ENCODE measurements around the gene GALNT13.
"Not testable (repeated sequence)": the region's sequence is repeated elsewhere in the genome, so short reads cannot be mapped to it uniquely, and the experiment has no call there.

The GALNT13 gene

DNA sequence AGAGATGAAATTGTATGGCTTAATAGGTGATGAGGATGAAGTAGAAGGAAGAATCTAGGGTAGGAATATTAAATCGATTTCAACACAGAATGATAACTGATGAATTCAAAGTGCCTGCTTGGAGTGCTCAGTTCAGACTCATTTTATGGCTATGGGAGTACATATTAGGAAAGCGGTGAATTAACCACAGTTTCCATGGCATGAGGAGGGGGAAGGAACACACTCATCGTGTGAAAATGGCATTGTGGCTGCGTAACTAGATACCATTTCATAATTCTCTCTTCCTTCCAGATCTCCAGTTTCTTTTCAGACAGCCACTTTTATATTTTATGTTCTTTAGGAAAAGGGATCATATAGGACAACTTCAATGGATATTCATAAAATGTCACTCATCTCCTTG is 594.5 kb downstream of the GALNT13 start:
- DNase-seq = no peak
- TF ChIP-seq GATA1 (IDR thresholded peaks at IDR 0.05; ENCODE audit: low read depth, low read length) (no peak), POLR2A (IDR thresholded peaks at IDR 0.05; ENCODE audit: low read length) (no peak)

DNA sequence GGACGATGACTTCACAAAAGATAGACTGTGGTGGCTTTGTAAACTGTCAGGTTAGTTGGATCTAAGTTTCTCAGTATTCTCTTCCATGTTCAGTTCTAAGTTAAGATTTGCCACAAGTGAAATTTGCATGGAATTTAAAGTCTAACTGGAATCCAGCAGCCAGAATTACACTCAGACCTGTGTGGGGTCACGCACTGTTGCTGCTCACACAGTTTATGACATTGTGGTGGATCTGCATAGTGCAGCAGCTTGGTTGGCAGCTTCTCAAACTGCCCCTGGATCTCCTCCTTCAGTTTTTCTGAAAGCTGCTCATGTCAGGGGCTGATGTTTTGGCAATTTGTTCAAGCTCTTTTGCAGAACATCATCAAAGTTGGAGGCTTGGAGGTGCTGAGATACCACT is 598.7 kb downstream of the GALNT13 start:
- no peak for DNase-seq
- TF ChIP-seq GATA1 (IDR thresholded peaks at IDR 0.05; ENCODE audit: low read depth, low read length) (no peak), POLR2A (IDR thresholded peaks at IDR 0.05; ENCODE audit: low read length) (no peak)

DNA sequence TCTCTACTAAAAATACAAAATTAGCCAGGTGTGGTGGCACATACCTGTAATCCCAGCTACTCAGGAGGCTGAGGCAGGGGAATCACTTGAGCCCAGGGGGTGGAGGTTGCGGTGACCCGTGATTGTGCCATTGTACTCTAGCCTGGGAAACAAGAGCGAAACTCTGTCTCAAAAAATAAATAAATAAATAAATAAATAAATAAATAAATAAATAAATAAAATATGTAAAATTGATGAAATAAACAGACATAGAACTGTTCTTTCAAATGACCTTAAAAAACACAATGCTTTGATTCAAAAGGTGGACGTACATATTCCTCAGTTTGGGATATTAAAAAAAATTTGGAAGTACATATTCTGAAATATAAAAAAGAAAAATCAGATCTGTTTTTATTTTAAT is 599.8 kb downstream of the GALNT13 start:
- not testable (repeated sequence) for DNase-seq

DNA sequence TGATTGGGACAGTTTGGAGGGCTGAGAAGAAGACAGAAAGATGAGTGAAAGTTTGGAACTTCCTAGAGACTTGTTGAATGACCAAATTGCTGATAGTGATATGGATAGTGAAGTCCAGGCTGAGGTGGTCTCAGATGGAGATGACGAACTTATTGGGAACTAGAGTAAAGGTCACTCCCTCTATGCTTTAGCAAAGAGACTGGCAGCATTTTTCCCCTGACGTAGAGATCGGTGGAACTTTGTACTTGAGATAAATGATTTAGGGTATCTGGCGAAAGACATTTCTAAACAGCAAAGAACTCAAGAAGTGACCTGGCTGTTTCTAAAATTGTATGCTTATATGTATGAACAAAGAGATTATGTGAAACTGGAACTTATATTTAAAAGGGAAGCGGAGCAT is 605.6 kb downstream of the GALNT13 start:
- TF ChIP-seq GATA1 (IDR thresholded peaks at IDR 0.05; ENCODE audit: low read depth, low read length) = no peak
- no peak for TF ChIP-seq POLR2A (IDR thresholded peaks at IDR 0.05; ENCODE audit: low read length)
- DNase-seq = no peak

DNA sequence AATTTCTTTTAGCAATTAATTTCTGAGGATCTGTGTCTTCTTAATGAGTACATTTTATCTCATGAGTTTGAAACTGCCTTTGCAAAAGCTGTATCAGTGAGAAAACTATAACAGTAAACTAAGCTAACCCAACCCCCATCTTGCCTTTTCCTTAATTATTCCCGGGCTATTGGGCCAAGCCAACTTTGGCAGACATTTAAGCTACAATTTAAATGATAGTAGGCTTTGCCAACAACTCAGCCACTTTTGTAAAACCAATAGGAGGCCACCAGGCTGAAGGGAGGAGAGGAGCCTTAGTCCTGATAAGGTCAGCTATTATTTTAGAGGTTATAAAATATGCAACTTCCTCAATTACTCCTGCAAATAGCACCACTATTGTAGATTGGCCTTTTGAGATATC is 608.8 kb downstream of the GALNT13 start:
- TF ChIP-seq GATA1 (IDR thresholded peaks at IDR 0.05; ENCODE audit: low read depth, low read length) (no peak), POLR2A (IDR thresholded peaks at IDR 0.05; ENCODE audit: low read length) (no peak)
- DNase-seq = no peak

DNA sequence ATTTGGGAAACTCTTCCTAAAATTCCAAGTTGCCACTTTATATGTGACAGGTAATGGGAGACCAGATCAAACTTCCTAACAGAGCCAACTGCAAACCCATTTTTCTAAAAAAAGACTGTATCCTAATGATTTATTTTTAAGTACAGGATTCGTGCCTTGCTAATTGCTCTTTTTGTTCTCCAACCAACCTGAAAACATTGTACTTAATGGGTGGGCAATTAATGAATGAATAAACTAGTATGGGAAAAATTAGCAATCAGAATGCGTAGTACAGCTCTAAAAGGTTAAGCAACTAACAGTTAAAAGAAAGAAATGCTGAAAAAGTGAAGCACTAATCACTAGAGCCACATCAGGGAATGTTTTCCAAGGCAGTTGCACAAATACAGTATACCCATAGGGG is 609.6 kb downstream of the GALNT13 start:
- no peak for TF ChIP-seq POLR2A (IDR thresholded peaks at IDR 0.05; ENCODE audit: low read length)
- TF ChIP-seq GATA1 (IDR thresholded peaks at IDR 0.05; ENCODE audit: low read depth, low read length) = no peak
- no peak for DNase-seq

DNA sequence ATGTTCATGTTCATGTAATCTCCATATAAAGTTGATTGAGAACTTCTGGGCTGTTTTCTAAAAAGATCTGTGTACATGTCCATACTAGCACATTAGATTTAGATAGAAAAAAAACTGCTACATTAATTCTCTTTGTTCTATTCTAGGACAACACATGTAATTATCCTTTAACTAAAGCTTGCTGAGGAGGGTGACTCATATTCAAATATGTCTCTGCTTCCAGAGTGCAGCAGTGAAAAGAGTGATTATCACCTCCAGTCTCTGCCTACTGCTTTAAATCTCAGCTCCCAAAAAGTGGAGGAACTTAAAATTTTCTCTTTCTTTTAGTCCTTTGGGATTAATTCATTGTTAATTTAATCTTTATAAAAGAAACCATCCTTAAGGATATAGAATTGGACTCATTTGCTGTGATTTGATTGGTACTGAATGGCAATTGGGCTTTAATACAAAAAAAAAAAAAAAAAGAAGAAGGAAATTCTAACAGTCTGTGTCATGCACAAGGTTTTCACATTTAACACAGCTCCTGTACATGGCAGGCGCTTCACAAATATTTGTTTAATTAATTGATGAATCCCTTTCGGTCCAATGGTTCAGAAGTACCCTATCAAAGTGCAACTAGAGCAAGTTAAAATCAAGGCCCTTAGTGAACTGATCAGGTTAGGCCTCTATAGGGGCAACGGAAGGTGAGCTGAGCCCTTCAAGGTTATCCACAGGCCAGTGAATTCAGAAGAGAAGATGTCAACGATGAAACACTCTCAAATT is 612.8 kb downstream of the GALNT13 start:
- no peak for DNase-seq
- TF ChIP-seq GATA1 (IDR thresholded peaks at IDR 0.05; ENCODE audit: low read depth, low read length) = no peak
- TF ChIP-seq POLR2A (IDR thresholded peaks at IDR 0.05; ENCODE audit: low read length) = no peak

DNA sequence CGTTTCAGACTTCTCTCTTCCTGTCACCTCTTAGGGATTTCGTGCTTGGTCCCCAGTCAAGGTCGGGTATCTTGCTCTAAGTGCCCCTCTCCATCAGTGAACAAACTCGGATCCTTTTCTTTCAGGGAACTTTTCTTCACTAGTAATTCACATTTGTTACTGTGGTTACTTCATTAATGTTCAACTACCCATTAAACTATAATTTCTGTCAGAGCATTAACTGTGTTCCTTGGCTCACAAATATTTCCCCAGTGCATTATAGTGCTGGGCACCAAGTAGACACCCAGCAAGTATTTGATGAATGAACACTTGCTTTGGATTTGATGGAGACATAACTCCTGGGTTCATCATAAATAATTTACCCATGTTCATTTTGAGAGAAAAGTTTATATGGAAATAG is 617.1 kb downstream of the GALNT13 start:
- TF ChIP-seq GATA1 (IDR thresholded peaks at IDR 0.05; ENCODE audit: low read depth, low read length) (no peak), POLR2A (IDR thresholded peaks at IDR 0.05; ENCODE audit: low read length) (no peak)
- no peak for DNase-seq

DNA sequence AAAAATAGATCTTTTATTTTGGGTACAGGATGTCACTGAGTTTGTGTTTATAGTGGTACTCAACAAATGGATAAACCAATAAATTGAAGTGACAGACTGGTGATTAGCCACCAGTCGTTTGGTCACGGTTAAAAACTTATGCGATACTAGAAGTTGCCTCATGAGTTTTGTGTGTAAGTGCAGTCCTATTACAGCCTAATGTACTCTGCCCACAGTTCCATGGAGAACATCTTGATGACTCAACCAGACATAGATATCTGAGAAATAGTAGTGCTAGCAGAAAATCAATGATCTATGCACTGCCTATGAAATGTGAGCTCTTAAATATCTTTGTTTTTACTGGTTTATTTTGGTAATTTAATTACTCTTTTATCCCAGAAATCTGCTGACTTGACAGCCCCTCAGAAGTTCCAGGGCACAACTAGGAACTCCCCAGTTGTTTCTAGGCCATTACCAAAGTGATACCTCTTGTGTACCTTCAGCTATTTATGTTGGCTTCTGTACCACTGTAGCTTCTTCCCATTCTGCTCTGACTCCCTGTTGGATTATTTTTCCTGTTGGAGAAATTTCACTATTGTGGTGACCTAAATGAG is 617.6 kb downstream of the GALNT13 start:
- TF ChIP-seq POLR2A (IDR thresholded peaks at IDR 0.05; ENCODE audit: low read length) (no peak), GATA1 (IDR thresholded peaks at IDR 0.05; ENCODE audit: low read depth, low read length) (no peak)
- DNase-seq = no peak

DNA sequence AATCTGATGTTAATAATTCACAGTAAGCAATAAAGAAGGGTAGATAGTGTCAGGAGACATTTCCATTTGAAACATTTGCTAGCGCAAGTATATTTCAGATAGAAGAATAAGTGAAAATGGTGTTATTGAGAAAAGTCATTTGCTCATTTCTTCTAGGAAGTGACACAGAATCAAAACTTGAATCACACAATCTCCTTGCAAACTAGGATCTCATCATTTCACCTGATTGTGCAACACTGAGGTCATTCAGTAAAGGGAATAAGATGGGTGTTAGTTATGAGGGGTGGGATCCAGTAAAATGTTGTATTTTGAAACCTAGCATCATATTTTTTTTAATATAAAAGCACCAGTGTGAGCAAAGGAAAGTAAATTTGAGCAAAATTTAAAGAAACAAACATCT is 618.8 kb downstream of the GALNT13 start:
- no peak for DNase-seq
- no peak for TF ChIP-seq GATA1 (IDR thresholded peaks at IDR 0.05; ENCODE audit: low read depth, low read length)
- no peak for TF ChIP-seq POLR2A (IDR thresholded peaks at IDR 0.05; ENCODE audit: low read length)

DNA sequence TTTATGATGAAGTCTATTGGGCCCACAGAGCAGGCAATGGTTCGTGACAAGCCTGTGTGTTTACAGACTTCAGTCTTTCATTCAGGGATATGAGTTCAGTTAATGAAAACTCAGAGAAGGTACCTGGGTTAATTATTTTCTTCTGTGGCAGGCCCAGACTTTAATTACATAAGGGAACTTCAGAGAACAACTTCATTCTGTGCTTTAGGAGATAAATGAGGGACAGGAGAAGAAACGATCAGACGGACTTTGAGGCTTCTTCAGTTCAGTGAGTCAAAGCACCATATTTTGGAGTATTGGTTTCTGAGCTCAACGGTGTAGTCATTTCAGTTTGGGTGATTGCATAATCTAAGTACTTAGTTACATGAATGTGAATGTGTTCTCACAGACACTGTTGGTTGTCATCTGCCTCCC is 623.7 kb downstream of the GALNT13 start:
- TF ChIP-seq POLR2A (IDR thresholded peaks at IDR 0.05; ENCODE audit: low read length) (no peak), GATA1 (IDR thresholded peaks at IDR 0.05; ENCODE audit: low read depth, low read length) (no peak)
- no peak for DNase-seq

DNA sequence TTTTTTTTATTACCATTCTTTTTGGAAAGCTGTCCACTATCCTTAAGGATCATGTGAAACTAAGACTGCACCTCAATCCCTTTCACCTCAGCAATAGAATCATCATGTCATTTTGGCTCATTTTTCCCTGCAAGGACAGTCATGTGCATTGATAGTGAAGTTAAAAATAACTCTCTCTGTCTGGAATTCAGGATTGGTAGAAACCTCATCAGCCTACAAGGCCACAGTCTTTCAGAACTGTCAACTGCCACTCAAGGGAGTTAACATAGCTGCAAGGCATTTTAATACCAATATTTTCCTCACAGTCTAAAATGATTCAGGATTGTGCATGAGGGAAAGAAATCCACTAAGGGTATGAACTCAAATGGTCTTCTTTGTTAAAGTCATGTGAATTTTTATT is 625.3 kb downstream of the GALNT13 start:
- no peak for DNase-seq
- TF ChIP-seq GATA1 (IDR thresholded peaks at IDR 0.05; ENCODE audit: low read depth, low read length) (no peak), POLR2A (IDR thresholded peaks at IDR 0.05; ENCODE audit: low read length) (no peak)
